ENCODE measurements around the gene COL18A1.

DNA sequence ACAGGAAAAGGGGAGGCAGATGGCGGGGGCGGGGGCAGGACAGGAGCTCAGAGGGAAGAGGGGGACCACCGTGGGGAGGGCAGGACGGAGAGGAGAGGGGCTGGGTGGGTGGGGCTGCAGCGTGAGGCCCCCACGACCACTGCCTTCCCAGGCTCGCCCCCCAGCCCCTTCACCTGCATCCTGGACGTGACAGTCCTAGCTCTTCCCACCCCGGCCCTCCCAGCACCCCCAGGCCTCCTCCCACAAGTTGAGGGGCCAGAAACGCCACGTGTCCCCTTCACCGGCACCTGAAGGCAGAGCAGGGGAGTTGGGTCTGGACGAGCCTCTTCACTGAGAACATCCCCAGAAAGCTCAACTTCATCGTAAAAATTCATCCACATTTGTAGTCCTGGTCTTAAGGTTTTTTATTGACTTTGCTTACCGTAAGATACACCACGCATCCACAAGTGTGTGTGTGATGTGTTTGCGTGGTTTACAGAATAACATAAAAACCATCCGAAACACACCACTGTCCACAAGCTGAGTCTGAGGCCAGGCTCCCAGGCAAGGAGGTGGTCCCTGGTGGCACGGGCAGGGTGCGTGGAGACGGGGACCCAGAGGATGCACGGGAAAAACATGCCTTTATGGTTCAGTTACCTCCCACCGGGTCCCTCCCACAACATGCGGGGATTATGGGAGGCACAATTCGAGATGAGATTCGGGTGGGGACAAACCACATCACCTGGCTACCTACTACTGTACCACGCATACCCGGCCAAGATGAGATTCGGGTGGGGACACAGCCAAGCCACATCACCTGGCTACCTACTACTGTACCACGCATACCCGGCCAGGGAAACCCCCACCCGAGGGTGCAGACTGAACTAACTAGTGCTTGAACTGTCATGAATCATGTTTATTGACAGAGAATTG is 13.9 kb upstream of the COL18A1 start:
- TF ChIP-seq, protein P1, sequence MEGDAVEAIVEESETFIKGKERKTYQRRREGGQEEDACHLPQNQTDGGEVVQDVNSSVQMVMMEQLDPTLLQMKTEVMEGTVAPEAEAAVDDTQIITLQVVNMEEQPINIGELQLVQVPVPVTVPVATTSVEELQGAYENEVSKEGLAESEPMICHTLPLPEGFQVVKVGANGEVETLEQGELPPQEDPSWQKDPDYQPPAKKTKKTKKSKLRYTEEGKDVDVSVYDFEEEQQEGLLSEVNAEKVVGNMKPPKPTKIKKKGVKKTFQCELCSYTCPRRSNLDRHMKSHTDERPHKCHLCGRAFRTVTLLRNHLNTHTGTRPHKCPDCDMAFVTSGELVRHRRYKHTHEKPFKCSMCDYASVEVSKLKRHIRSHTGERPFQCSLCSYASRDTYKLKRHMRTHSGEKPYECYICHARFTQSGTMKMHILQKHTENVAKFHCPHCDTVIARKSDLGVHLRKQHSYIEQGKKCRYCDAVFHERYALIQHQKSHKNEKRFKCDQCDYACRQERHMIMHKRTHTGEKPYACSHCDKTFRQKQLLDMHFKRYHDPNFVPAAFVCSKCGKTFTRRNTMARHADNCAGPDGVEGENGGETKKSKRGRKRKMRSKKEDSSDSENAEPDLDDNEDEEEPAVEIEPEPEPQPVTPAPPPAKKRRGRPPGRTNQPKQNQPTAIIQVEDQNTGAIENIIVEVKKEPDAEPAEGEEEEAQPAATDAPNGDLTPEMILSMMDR (IDR thresholded peaks at IDR 0.05) = no peak
- TF ChIP-seq EZH2 (IDR thresholded peaks at IDR 0.05; ENCODE audit: borderline replicate concordance, insufficient read depth, low read depth, low read length, poor library complexity, severe bottlenecking) = no peak
